H1 (cell line): ENCODE measurements around the gene HRH2. TPM values are rescaled to one million over a fixed set of nuclear protein-coding genes. Genes with fewer than 3 reads are reported as not detected.

Experiments used
- CTCF ChIA-PET: fragments of 300-600 bp; sonication (Branson Sonifier 250); formaldehyde crosslinking; loops from one replicate; lab custom pipeline; 2021; ENCODE audit not compliant: partially characterized antibody; lab: Charles Lee
- POLR2A ChIA-PET: fragments of 300-600 bp; sonication (Branson Sonifier 250); formaldehyde crosslinking; loops from one replicate; lab custom pipeline; 2021; ENCODE audit warnings: inconsistent platforms; ENCODE audit not compliant: partially characterized antibody; lab: Charles Lee
- DNase-seq, 2 experiments: peaks; one replicate each; pipeline versions ENCODE4 v3.0.0 to v3.0.0-alpha.2; 2010 to 2022; ENCODE audit warnings: low spot score in 2 of 2, low read depth in 1 of 2, mixed read lengths in 1 of 2
- FAIRE-seq: peaks from 2 replicates; lab custom pipeline; 2011; peaks lifted over from hg19 to GRCh38; lab: Jason Lieb, UNC
- H2AFZ ChIP-seq: 2 replicates; pipeline ENCODE4 v1.8.1; 2012; ENCODE audit warnings: low read length, inconsistent platforms
- H2AK5ac ChIP-seq: 2 replicates; pipeline ENCODE4 v1.6.1; 2013; ENCODE audit warnings: low read depth, low read length
- H2BK120ac ChIP-seq: replicated peaks from 2 replicates; pipeline ENCODE3; 2013; ENCODE audit warnings: low read depth, low read length, inconsistent platforms
- H2BK12ac ChIP-seq: 2 replicates; pipeline ENCODE4 v1.6.1; 2013; ENCODE audit warnings: low read depth, low read length
- H2BK15ac ChIP-seq: 2 replicates; pipeline ENCODE4 v1.6.1; 2013; ENCODE audit warnings: low read length
- H2BK20ac ChIP-seq: 2 replicates; pipeline ENCODE4 v1.6.1; 2013; ENCODE audit warnings: low read length
- H2BK5ac ChIP-seq: 2 replicates; pipeline ENCODE4 v1.6.1; 2013; ENCODE audit warnings: low read depth, low read length
- H3K14ac ChIP-seq: 2 replicates; pipeline ENCODE4 v1.6.1; 2013; ENCODE audit warnings: inconsistent platforms; ENCODE audit not compliant: insufficient read length
- H3K18ac ChIP-seq: 2 replicates; pipeline ENCODE4 v1.6.1; 2013; ENCODE audit warnings: low read length; ENCODE audit errors: extremely low read depth
- H3K23ac ChIP-seq: 2 replicates; pipeline ENCODE4 v1.6.1; 2013; ENCODE audit warnings: inconsistent platforms; ENCODE audit not compliant: insufficient read length
- H3K23me2 ChIP-seq: 2 replicates; pipeline ENCODE4 v1.6.1; 2013; ENCODE audit warnings: low read depth, low read length
- H3K27ac ChIP-seq: 2 replicates; pipeline ENCODE4 v1.6.1; 2011; ENCODE audit warnings: low read depth, low read length, inconsistent platforms
- H3K27me3 ChIP-seq, 4 experiments: replicated peaks in 1 of 4; 1 replicate in 1 of 4; 2 replicates in 3 of 4; pipeline versions ENCODE4 v1.6.1 to v1.8.1; 2011 to 2013; ENCODE audit warnings: low read length in 3 of 4, mild to moderate bottlenecking in 3 of 4, inconsistent platforms in 2 of 4, mixed read lengths in 2 of 4, moderate library complexity in 1 of 4; ENCODE audit not compliant: control insufficient read depth in 3 of 4, insufficient read depth in 3 of 4; ENCODE audit errors: extremely low read depth in 1 of 4
- H3K36me3 ChIP-seq, 4 experiments: 2 replicates each; pipeline versions ENCODE4 v1.6.1 to v1.8.1; 2011 to 2013; ENCODE audit warnings: mild to moderate bottlenecking in 4 of 4, low read length in 3 of 4, moderate library complexity in 2 of 4, control low read depth in 1 of 4, inconsistent platforms in 1 of 4; ENCODE audit not compliant: insufficient read depth in 4 of 4, control insufficient read depth in 2 of 4
- H3K4ac ChIP-seq: replicated peaks from 2 replicates; pipeline ENCODE3; 2013; ENCODE audit warnings: low read length, low read depth, mixed read lengths, inconsistent platforms; ENCODE audit not compliant: insufficient read length
- H3K4me1 ChIP-seq, 4 experiments: replicated peaks in 1 of 4; 1 replicate in 1 of 4; 2 replicates in 3 of 4; pipeline versions ENCODE4 v1.6.1 to v1.8.1; 2011 to 2013; ENCODE audit warnings: low read length in 3 of 4, inconsistent platforms in 2 of 4, mixed read lengths in 1 of 4; ENCODE audit not compliant: insufficient read depth in 4 of 4, control insufficient read depth in 3 of 4
- H3K4me2 ChIP-seq, 2 experiments: 2 replicates each; pipeline versions ENCODE4 v1.6.1 to v1.8.1; 2011 to 2013; ENCODE audit warnings: low read depth in 2 of 2, low read length in 2 of 2, control low read depth in 1 of 2, inconsistent platforms in 1 of 2, mild to moderate bottlenecking in 1 of 2; ENCODE audit not compliant: insufficient read depth in 1 of 2
- H3K4me3 ChIP-seq, 4 experiments: fragments of 200-600, 300-600 bp in 1 of 4; sonication (generic), shearing (Covaris generic), sonication (Bioruptor Twin) in 1 of 4; 2 replicates each; pipeline versions ENCODE4 v1.5.1 to v1.8.1; 2011 to 2016; ENCODE audit warnings: low read length in 4 of 4, low read depth in 3 of 4, control low read depth in 2 of 4, inconsistent platforms in 2 of 4, mild to moderate bottlenecking in 2 of 4, mixed read lengths in 1 of 4, moderate library complexity in 1 of 4; ENCODE audit not compliant: insufficient read depth in 2 of 4; ENCODE audit errors: extremely low read depth in 1 of 4
- H3K56ac ChIP-seq: replicated peaks from 2 replicates; pipeline ENCODE3; 2013; ENCODE audit warnings: low read depth, mild to moderate bottlenecking, mixed read lengths, low read length, inconsistent platforms; ENCODE audit not compliant: insufficient read length
- H3K79me1 ChIP-seq: 2 replicates; pipeline ENCODE4 v1.6.1; 2013; ENCODE audit warnings: low read depth, low read length, control low read depth
- H3K79me2 ChIP-seq, 2 experiments: 2 replicates each; pipeline versions ENCODE4 v1.6.1 to v1.8.1; 2012 to 2013; ENCODE audit warnings: low read length in 2 of 2, mild to moderate bottlenecking in 2 of 2, inconsistent platforms in 1 of 2; ENCODE audit not compliant: insufficient read depth in 2 of 2, control insufficient read depth in 1 of 2
- H3K9ac ChIP-seq, 4 experiments: replicated peaks in 1 of 4; 1 replicate in 1 of 4; 2 replicates in 3 of 4; pipeline versions ENCODE4 v1.6.1 to v1.8.1; 2011 to 2013; ENCODE audit warnings: low read depth in 3 of 4, low read length in 3 of 4, control low read depth in 2 of 4, mild to moderate bottlenecking in 2 of 4, moderate library complexity in 2 of 4, inconsistent platforms in 1 of 4; ENCODE audit errors: extremely low read depth in 1 of 4
- H3K9me3 ChIP-seq, 2 experiments: 2 replicates each; pipeline versions ENCODE4 v1.6.1 to v1.8.1; 2012 to 2013; ENCODE audit warnings: mild to moderate bottlenecking in 2 of 2, moderate library complexity in 2 of 2, control low read depth in 1 of 2, inconsistent platforms in 1 of 2, low read depth in 1 of 2, low read length in 1 of 2, mixed read lengths in 1 of 2; ENCODE audit not compliant: insufficient read depth in 2 of 2
- H4K20me1 ChIP-seq, 2 experiments: replicated peaks in 1 of 2; 2 replicates each; pipeline versions ENCODE3 to v1.8.1; 2011 to 2013; ENCODE audit warnings: inconsistent platforms in 2 of 2, low read length in 2 of 2, mild to moderate bottlenecking in 1 of 2; ENCODE audit not compliant: insufficient read depth in 2 of 2, control insufficient read depth in 1 of 2
- H4K5ac ChIP-seq: 2 replicates; pipeline ENCODE4 v1.6.1; 2013; ENCODE audit warnings: low read length, low read depth, mixed read lengths, inconsistent platforms; ENCODE audit not compliant: insufficient read length
- H4K8ac ChIP-seq: 2 replicates; pipeline ENCODE4 v1.8.0; 2013; ENCODE audit warnings: mild to moderate bottlenecking, moderate library complexity, low read length, inconsistent platforms; ENCODE audit not compliant: insufficient read depth; ENCODE audit errors: extremely low read depth
- H4K91ac ChIP-seq: replicated peaks from 2 replicates; pipeline ENCODE3; 2013; ENCODE audit warnings: low read length, mixed read lengths, inconsistent platforms; ENCODE audit not compliant: insufficient read length
- ATF3 ChIP-seq: IDR thresholded peaks from 2 replicates; pipeline ENCODE4 v1.6.1; 2011; ENCODE audit warnings: low read depth, mild to moderate bottlenecking, low read length; ENCODE audit not compliant: insufficient read depth
- BRCA1 ChIP-seq: IDR thresholded peaks from 2 replicates; pipeline ENCODE4 v1.6.1; 2012; ENCODE audit warnings: low read depth, low read length, improper control_type of control experiment
- CBX8 ChIP-seq: fragments of 300-800, 300-1000 bp; sonication (generic); IDR thresholded peaks from 2 replicates; pipeline ENCODE4 v1.7.1; 2016; ENCODE audit warnings: low read depth, low read length, borderline replicate concordance
- CEBPB ChIP-seq: IDR thresholded peaks from 2 replicates; pipeline ENCODE4 v1.6.1; 2012; ENCODE audit warnings: low read depth, low read length
- CHD2 ChIP-seq: IDR thresholded peaks from 2 replicates; pipeline ENCODE4 v1.6.1; 2012; ENCODE audit warnings: low read length, improper control_type of control experiment
- CTBP2 ChIP-seq: IDR thresholded peaks from 2 replicates; pipeline ENCODE4 v1.7.0; 2011; ENCODE audit warnings: borderline replicate concordance, mild to moderate bottlenecking, moderate library complexity, mixed read lengths, low read length; ENCODE audit not compliant: insufficient read depth, insufficient read length
- FOSL1 ChIP-seq: IDR thresholded peaks from 2 replicates; pipeline ENCODE4 v1.6.1; 2011; ENCODE audit warnings: mild to moderate bottlenecking, low read depth, low read length, moderate library complexity; ENCODE audit not compliant: insufficient read depth
- KDM4A ChIP-seq: IDR thresholded peaks from one replicate; pipeline ENCODE4 v1.7.1; 2012; ENCODE audit warnings: low read depth, mild to moderate bottlenecking, moderate library complexity, low read length, inconsistent platforms; ENCODE audit not compliant: severe bottlenecking
- MAFK ChIP-seq: IDR thresholded peaks from 2 replicates; pipeline ENCODE4 v1.6.1; 2012; ENCODE audit warnings: low read depth, mild to moderate bottlenecking, improper control_type of control experiment, low read length
- POU5F1 ChIP-seq: IDR thresholded peaks from 2 replicates; pipeline ENCODE4 v1.6.1; 2011; ENCODE audit warnings: low read depth, mild to moderate bottlenecking, low read length, moderate library complexity
- SIX5 ChIP-seq: IDR thresholded peaks from 2 replicates; pipeline ENCODE4 v1.6.1; 2011; ENCODE audit warnings: mild to moderate bottlenecking, low read depth, low read length
- SRF ChIP-seq: IDR thresholded peaks from 2 replicates; pipeline ENCODE4 v1.6.1; 2011; ENCODE audit warnings: mild to moderate bottlenecking, low read depth, low read length, moderate library complexity
- WGBS, 2 experiments: shearing (Covaris generic) in 1 of 2; methylation state at CpG; one replicate each; pipeline versions ENCODE4 v1.1.6 to v1.1.7; 2013 to 2015; ENCODE audit warnings: low lambda C conversion rate in 2 of 2, mixed read lengths in 2 of 2, inconsistent platforms in 1 of 2, low coverage in 1 of 2, missing lambda C conversion rate in 1 of 2; ENCODE audit not compliant: insufficient replicate concordance in 2 of 2, insufficient coverage in 1 of 2, insufficient read length in 1 of 2; ENCODE audit errors: extremely low coverage in 1 of 2, missing lambda C conversion rate in 1 of 2; 5-methylcytosine and 5-hydroxymethylcytosine counted together
- polyA plus RNA-seq, 7 experiments: library from polyadenylated mRNA; depleted of rRNA in 3 of 7; stranded (reverse) in 5 of 7; unstranded in 2 of 7; fragments of >200 nt in 5 of 7; fragments of 200-250 nt in 2 of 7; gene quantifications; 1 replicate in 5 of 7; 2 replicates in 1 of 7; 4 replicates in 1 of 7; pipeline versions ENCODE4 v1.2.1 to v1.2.3, GENCODE V29; 2011 to 2013; ENCODE audit warnings: missing spikeins in 2 of 7, mixed read lengths in 2 of 7
- total RNA-seq: library from RNA; stranded (reverse); fragmentation: NEBNext Ultra II Directional; extraction: Animal tissue kit (Norgen Biotek cat#: 25700); gene quantifications from 2 replicates; pipeline ENCODE4 v1.2.1, GENCODE V29; 2021

The HRH2 gene
- total and polyA plus RNA-seq, 2 of the 8 experiments (the other 6 are each of a cell fraction or from before 2014, with no cell fraction given) = 7.8 to 8.1 TPM

GRCh38 chr5:175751369-175751768, 93.5 kb downstream of the HRH2 start:
- Histone ChIP-seq H3K9ac (no peak overlapping the region), H2BK12ac (no peak overlapping the region), H2BK15ac (no peak overlapping the region), H4K5ac (no peak overlapping the region), H2BK20ac (no peak overlapping the region), H4K8ac (no peak overlapping the region), H2BK5ac (no peak overlapping the region), H3K4ac (no peak overlapping the region), H3K79me1 (no peaks in the 10 kb centered on the region), H3K4me1 (peaks cover 0 to 6% (median 2%) of the 10 kb centered on the region in 4 experiments; a peak in 3 of 7 replicates), H3K9me3 (no peaks in the 10 kb centered on the region), H3K79me2 (no peaks in the 10 kb centered on the region), H2AFZ (no peak overlapping the region), H3K4me2 (no peak overlapping the region), H4K20me1 (no peaks in the 10 kb centered on the region), H3K18ac (no peak overlapping the region), H2AK5ac (no peak overlapping the region), H3K4me3 (no peak overlapping the region), H3K23ac (no peak overlapping the region), H4K91ac (no peak overlapping the region), H3K56ac (no peak overlapping the region), H3K27ac (no peak overlapping the region), H3K36me3 (no peaks in the 10 kb centered on the region), H3K27me3 (no peaks in the 10 kb centered on the region), H3K23me2 (no peaks in the 10 kb centered on the region), H2BK120ac (no peak overlapping the region), H3K14ac (no peak overlapping the region)
- CTCF ChIA-PET = no interaction called here
- TF ChIP-seq CTBP2 = no peak
- no peak for TF ChIP-seq CHD2
- no peak for TF ChIP-seq SIX5
- no peak for TF ChIP-seq POU5F1
- TF ChIP-seq MAFK = no peak
- TF ChIP-seq CEBPB = no peak
- TF ChIP-seq BRCA1 = no peak
- TF ChIP-seq SRF = no peak
- no peak for TF ChIP-seq KDM4A
- TF ChIP-seq ATF3 = no peak
- no peak for TF ChIP-seq CBX8
- TF ChIP-seq FOSL1 = no peak
- POLR2A ChIA-PET = no interaction called here
- no peak for FAIRE-seq
- peak in 1 of 2 experiments; percentile 28 for DNase-seq
- 94% methylated on average over 5 of the region's 5 CpGs; no CpG with 5 or more reads in 1 of the 2 experiments for WGBS, 2 experiments
